ENCODE results near the gene PID1. TPM values are rescaled to one million over a fixed set of nuclear protein-coding genes. Genes with fewer than 3 reads are reported as not detected.
A peak's percentile ranks its signal among the peaks of the same experiment; 100 is the strongest.
"Not testable (repeated sequence)": the region's sequence is repeated elsewhere in the genome, so short reads cannot be mapped to it uniquely, and the experiment has no call there.

The PID1 gene
- polyA plus RNA-seq, 12 donors, result 18.8 to 51.2 (median 29.6) TPM; not detected in 1

- DNase-seq, result no peak
Observed at GRCh38 chr2:229223107-229223506, 48.0 kb downstream of the PID1 start.

GRCh38 chr2:229221641-229222040 is 49.4 kb downstream of the PID1 start:
- no peak for DNase-seq

GRCh38 chr2:229220254-229220653 is 50.8 kb downstream of the PID1 start:
- no peak for DNase-seq

- no peak for DNase-seq
Observed at GRCh38 chr2:229218329-229218921, 52.7 kb downstream of the PID1 start.

GRCh38 chr2:229212241-229212640 is 58.8 kb downstream of the PID1 start:
- DNase-seq, result no peak

GRCh38 chr2:229210641-229211040 is 60.4 kb downstream of the PID1 start:
- no peak for DNase-seq

- DNase-seq, result no peak
Observed at GRCh38 chr2:229206548-229206947, 64.5 kb downstream of the PID1 start.

- DNase-seq, result no peak
Observed at GRCh38 chr2:229205704-229206103, 65.4 kb downstream of the PID1 start.

- DNase-seq, result no peak
Observed at GRCh38 chr2:229202646-229203045, 68.4 kb downstream of the PID1 start.

GRCh38 chr2:229201521-229201920 is 69.6 kb downstream of the PID1 start:
- no peak for DNase-seq

- DNase-seq, result no peak
Observed at GRCh38 chr2:229199267-229199666, 71.8 kb downstream of the PID1 start.

- no peak for DNase-seq
Observed at GRCh38 chr2:229196448-229196847, 74.6 kb downstream of the PID1 start.

- no peak for DNase-seq
Observed at GRCh38 chr2:229195346-229195947, 75.6 kb downstream of the PID1 start.

GRCh38 chr2:229193281-229193680 is 77.8 kb downstream of the PID1 start:
- no peak for DNase-seq

GRCh38 chr2:229191413-229191812 is 79.7 kb downstream of the PID1 start:
- DNase-seq, result no peak

- DNase-seq, result not testable (repeated sequence)
Observed at GRCh38 chr2:229187123-229187522, 84.0 kb downstream of the PID1 start.

GRCh38 chr2:229181641-229182040 is 89.4 kb downstream of the PID1 start:
- DNase-seq, result no peak

GRCh38 chr2:229180658-229181057 is 90.4 kb downstream of the PID1 start:
- no peak for DNase-seq

- peak; percentile 23 for DNase-seq
Observed at GRCh38 chr2:229179628-229180027, 91.5 kb downstream of the PID1 start.

GRCh38 chr2:229178706-229179105 is 92.4 kb downstream of the PID1 start:
- DNase-seq, result no peak

- DNase-seq, result no peak
Observed at GRCh38 chr2:229178117-229178516, 93.0 kb downstream of the PID1 start.

- no peak for DNase-seq
Observed at GRCh38 chr2:229176136-229176535, 95.0 kb downstream of the PID1 start.

GRCh38 chr2:229175497-229175863 is 95.6 kb downstream of the PID1 start:
- no peak for DNase-seq
